Smooth muscle cell of the umbilical artery (primary cell): ENCODE data around the gene PROX2. TPM values are rescaled to one million over a fixed set of nuclear protein-coding genes. Genes with fewer than 3 reads are reported as not detected.

Experiments
- total RNA-seq: library from RNA; depleted of rRNA; stranded (reverse); fragments of >200 nt; gene quantifications from 2 replicates; pipeline ENCODE4 v1.2.3, GENCODE V29; 2014

The PROX2 gene, protein sequence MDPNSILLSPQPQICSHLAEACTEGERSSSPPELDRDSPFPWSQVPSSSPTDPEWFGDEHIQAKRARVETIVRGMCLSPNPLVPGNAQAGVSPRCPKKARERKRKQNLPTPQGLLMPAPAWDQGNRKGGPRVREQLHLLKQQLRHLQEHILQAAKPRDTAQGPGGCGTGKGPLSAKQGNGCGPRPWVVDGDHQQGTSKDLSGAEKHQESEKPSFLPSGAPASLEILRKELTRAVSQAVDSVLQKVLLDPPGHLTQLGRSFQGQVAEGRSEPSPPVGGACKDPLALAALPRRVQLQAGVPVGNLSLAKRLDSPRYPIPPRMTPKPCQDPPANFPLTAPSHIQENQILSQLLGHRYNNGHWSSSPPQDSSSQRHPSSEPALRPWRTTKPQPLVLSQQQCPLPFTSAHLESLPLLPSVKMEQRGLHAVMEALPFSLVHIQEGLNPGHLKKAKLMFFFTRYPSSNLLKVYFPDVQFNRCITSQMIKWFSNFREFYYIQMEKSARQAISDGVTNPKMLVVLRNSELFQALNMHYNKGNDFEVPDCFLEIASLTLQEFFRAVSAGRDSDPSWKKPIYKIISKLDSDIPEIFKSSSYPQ
- total RNA-seq = not detected in 2 replicates

DNA sequence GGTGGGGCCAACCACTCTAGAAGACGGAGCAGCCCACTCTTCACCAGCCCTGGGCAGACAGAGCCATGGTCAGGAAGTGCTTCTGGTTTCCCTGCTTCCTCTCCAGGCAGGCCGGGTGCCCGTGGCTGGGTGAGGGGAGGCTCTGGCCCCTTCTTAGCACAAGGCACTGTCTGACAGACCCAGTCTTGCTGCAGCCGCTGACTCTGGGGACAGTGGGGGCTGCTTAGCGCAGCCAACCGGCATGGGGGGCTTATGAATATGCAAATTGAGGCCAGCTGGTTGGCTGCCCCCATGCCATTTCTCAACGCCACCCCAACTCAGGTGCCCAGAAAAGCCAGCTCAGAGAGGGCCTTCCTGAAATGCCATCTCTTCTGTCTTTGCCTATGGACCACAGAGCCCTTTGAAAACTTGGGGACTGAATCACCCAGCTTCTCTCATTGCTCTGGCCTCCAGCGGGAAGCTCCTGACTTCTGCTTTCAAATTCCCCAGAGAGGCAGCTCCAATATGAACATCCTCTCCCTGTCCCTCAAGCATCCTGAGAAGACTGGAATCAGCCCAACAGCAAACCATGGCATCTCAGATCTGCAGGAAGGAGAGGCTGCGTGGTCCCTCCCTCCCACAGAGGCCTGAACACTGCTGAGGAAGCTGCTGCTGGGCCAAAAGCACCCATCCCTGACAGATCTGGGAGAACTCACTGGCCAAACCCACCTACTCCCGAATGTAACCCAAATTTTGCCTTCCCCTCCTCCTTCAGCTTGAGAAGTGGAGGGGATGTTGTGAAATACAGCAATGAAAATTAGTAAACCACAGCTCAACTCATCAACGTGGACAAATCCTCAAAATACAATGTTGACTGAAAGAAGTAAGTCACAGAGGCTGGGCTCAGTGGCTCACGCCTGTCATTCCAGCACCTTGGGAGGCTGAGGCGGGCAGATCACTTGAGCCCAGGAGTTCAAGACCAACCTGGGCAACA, at the start of gene PROX2:
Gene PROX2 (minus strand): TSS at position 205 of the 973 bp plus-strand sequence. CDS start 12,311 bp downstream, outside the sequence.

DNA sequence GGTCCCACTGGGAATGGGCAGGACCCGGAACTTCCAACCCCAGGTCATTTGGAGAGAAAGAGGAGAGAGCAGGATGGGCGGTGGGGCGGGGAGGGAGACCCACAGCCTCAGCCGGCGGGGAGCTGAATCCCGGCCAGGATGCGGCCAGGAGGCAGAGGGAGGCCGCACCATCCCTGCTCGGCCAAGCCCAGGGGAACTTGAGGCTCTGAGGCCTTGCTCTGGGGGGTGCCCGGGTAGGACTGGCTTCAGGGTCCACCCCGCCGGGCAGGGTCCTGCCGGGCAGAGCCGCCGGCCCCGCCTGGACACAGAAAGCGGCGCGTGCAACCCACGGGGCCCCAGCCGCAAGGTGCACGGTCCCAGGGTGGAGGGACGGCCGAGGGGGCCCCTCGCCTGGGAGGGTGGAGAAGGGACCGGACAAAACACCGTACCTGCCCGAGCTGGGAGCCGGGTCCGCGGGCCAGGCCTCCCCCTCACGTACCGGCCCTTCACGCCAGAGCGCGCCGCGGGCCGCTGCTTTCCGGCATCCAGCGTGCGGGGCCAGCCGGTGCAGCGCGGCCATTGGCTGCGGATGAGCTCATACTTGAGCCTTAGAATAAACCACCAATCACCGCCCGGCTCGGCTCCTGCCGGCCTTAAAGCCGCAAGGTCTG, 46.9 kb upstream of the PROX2 start, which contains the start of gene RPS6KL1:
Gene RPS6KL1 (minus strand): TSS at position 509 of the 650 bp plus-strand sequence. CDS start 1,719 bp downstream, outside the sequence.

DNA sequence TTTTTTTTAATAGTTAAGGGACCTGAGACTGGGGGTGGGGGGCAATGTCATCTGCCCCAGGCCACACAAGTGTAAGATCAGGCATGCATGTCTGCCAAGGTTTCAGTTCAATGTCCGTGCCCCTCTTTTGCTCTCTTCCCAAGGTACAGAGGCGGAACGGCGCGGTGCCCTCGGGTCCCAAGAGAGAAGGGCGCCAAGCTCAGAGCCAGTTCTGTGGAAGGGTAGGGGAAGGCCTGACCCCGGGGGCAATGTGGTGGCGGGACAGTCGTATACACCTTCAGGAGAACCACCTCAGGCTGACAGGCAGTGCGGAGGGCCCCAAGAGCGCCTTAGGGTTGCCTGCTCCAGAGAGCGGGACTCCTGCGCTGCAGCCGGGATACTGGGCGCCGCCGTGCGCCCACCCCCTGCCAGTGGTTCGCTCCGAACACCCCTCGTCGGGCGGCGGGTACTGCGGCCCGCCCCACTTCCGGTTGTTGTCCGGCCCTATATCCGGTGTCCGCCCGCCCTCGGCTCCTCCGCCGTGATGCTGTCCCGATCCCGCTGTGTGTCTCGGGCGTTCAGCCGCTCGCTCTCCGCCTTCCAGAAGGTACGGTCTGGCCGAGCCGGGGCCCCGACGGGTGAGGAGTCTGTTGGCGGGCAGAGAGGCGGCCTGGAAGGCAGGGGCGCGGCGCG, 5.6 kb upstream of the PROX2 start, which contains the start of gene DLST:
Gene DLST (plus strand): TSS at position 486 of the 672 bp plus-strand sequence. CDS start 38 bp downstream, at position 524.

Other genes with a start within 250 kb of the PROX2 start
- 30.6 and 41.5 TPM in 2 replicates for gene AREL1, start 163.1 kb downstream of the PROX2 start, total RNA-seq
- 46.3 and 77.0 TPM in 2 replicates for gene FCF1, start 163.0 kb downstream of the PROX2 start, total RNA-seq
- 38.0 and 56.0 TPM in 2 replicates for gene YLPM1, start 112.8 kb downstream of the PROX2 start, total RNA-seq
- 59.7 and 95.5 TPM in 2 replicates for gene DLST, start 5.8 kb upstream of the PROX2 start, total RNA-seq
- 0.59 and 1.3 TPM in 2 replicates for gene RPS6KL1, start 47.1 kb upstream of the PROX2 start, total RNA-seq
- gene PGF, start 79.5 kb upstream of the PROX2 start, total RNA-seq = 0.60 and 1.5 TPM in 2 replicates
- gene EIF2B2, start 126.8 kb upstream of the PROX2 start, total RNA-seq = 31.8 and 50.7 TPM in 2 replicates
- 20.0 and 25.8 TPM in 2 replicates for gene MLH3, start 175.3 kb upstream of the PROX2 start, total RNA-seq
- gene ACYP1, start 187.9 kb upstream of the PROX2 start, total RNA-seq = 7.4 and 11.4 TPM in 2 replicates
- gene ZC2HC1C, start 193.5 kb upstream of the PROX2 start, total RNA-seq = 0.60 and 0.89 TPM in 2 replicates